H1 (cell line): ENCODE results near the gene PHF23. TPM values are rescaled to one million over a fixed set of nuclear protein-coding genes. Genes with fewer than 3 reads are reported as not detected.

ENCODE experiments used
- EZH2 ChIP-seq: fragments of 200-600 bp; sonication (generic); IDR thresholded peaks from 2 replicates; pipeline ENCODE4 v1.7.1; 2012; ENCODE audit warnings: low read depth, mild to moderate bottlenecking, moderate library complexity, low read length, inconsistent platforms; ENCODE audit not compliant: severe bottlenecking
- JUND ChIP-seq: IDR thresholded peaks from 2 replicates; pipeline ENCODE4 v1.6.1; 2011; ENCODE audit warnings: mild to moderate bottlenecking, improper control_type of control experiment, low read length
- MAX ChIP-seq: IDR thresholded peaks from 2 replicates; pipeline ENCODE4 v1.6.1; 2012; ENCODE audit warnings: inconsistent platforms
- POLR2AphosphoS5 ChIP-seq: IDR thresholded peaks from 2 replicates; pipeline ENCODE4 v1.6.1; 2011; ENCODE audit warnings: low read depth, low read length
- RAD21 ChIP-seq, 2 experiments: IDR thresholded peaks in 1 of 2; conservative IDR thresholded peaks in 1 of 2; 2 replicates each; pipeline ENCODE4 v1.6.1; 2011; ENCODE audit warnings: low read depth in 2 of 2, low read length in 2 of 2, improper control_type of control experiment in 1 of 2, inconsistent platforms in 1 of 2, mild to moderate bottlenecking in 1 of 2, moderate library complexity in 1 of 2
- SP2 ChIP-seq: IDR thresholded peaks from 2 replicates; pipeline ENCODE4 v1.6.1; 2012; ENCODE audit warnings: mild to moderate bottlenecking, low read length, inconsistent platforms
- YY1 ChIP-seq: IDR thresholded peaks from 2 replicates; pipeline ENCODE4 v1.6.1; 2011; ENCODE audit warnings: low read depth, mild to moderate bottlenecking, low read length
- polyA plus RNA-seq, 7 experiments: library from polyadenylated mRNA; depleted of rRNA in 3 of 7; stranded (reverse) in 5 of 7; unstranded in 2 of 7; fragments of >200 nt in 5 of 7; fragments of 200-250 nt in 2 of 7; gene quantifications; 1 replicate in 5 of 7; 2 replicates in 1 of 7; 4 replicates in 1 of 7; pipeline versions ENCODE4 v1.2.1 to v1.2.3, GENCODE V29; 2011 to 2013; ENCODE audit warnings: missing spikeins in 2 of 7, mixed read lengths in 2 of 7
- total RNA-seq: library from RNA; stranded (reverse); fragmentation: NEBNext Ultra II Directional; extraction: Animal tissue kit (Norgen Biotek cat#: 25700); gene quantifications from 2 replicates; pipeline ENCODE4 v1.2.1, GENCODE V29; 2021
- TF ChIP-seq, protein P1 (sequence below): IDR thresholded peaks from 2 replicates; pipeline ENCODE4 v1.6.1; 2012; ENCODE audit warnings: inconsistent platforms

PHF23 gene
- total and polyA plus RNA-seq, 2 of the 8 experiments (the other 6 are each of a cell fraction or from before 2014, with no cell fraction given) = 47.5 to 62.8 TPM

GRCh38 chr17:7262935-7263800, 23.9 kb upstream of the PHF23 start (continued):
- TF ChIP-seq SP2 (no peak), MAX (no peak), POLR2AphosphoS5 (peak; percentile 50; the same call in 1 of the 2 replicates), RAD21 (IDR thresholded peaks at IDR 0.05 in 1 of 2, conservative IDR thresholded peaks at IDR 0.05 in 1 of 2; ENCODE audit: low read depth in 2 of 2, low read length in 2 of 2) (no peak), YY1 (0 out of 2 replicates have a peak, but pooled peaks have one; percentile 21), EZH2 (no peak), JUND (no peak)
- TF ChIP-seq, protein P1, sequence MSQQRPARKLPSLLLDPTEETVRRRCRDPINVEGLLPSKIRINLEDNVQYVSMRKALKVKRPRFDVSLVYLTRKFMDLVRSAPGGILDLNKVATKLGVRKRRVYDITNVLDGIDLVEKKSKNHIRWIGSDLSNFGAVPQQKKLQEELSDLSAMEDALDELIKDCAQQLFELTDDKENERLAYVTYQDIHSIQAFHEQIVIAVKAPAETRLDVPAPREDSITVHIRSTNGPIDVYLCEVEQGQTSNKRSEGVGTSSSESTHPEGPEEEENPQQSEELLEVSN = no peak
